GM08714 (cell line): Measurements from ENCODE around the gene LRRC47.
"Not testable (repeated sequence)": the region's sequence is repeated elsewhere in the genome, so short reads cannot be mapped to it uniquely, and the experiment has no call there.

Experiments
- H3K4me3 ChIP-seq: fragments of 200-500 bp; sonication (Bioruptor generic); 2 replicates; pipeline ENCODE4 v1.5.1; 2014; ENCODE audit warnings: mild to moderate bottlenecking, low read length, inconsistent platforms
- ZNF274 ChIP-seq: IDR thresholded peaks from 2 replicates; pipeline ENCODE4 v1.6.1; 2012; ENCODE audit warnings: mild to moderate bottlenecking, low read depth, low read length

The LRRC47 gene

DNA sequence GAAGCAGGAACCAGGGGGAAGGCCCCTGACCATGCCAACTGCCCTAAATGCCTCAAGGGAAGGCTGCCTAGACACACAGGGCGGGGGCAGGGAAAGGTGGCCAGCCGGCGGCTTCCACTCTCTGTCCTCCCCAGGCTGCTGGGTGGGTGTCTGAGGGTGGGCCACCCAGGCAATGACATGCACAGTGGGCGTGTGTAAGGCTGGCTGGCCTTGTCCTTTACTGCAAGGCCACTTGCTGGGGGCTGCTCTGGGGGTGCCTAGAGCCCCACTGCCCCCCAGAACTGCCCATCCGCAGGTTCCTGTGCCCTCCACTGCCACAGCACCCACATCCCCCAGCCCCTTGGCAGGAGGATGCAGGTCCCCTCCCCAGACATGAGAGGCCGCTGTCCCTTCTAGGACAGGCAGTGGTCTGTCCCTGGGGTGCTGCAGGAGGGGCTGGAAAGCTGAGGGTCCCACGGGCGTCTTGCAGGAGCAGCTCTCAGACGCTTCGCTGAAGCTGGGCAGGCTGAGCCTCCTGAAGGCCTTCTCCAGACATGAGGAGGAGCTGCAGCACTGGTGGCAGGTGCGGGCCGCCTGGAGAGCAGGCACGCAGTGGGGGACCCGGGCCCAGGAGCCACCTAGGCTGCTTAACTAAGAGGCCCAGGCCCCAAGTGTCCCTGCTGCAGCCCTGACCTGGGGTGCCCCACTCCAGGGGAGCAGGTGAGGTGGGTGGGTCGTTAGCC, 34.0 kb downstream of the LRRC47 start:
- TF ChIP-seq ZNF274: no peak

DNA sequence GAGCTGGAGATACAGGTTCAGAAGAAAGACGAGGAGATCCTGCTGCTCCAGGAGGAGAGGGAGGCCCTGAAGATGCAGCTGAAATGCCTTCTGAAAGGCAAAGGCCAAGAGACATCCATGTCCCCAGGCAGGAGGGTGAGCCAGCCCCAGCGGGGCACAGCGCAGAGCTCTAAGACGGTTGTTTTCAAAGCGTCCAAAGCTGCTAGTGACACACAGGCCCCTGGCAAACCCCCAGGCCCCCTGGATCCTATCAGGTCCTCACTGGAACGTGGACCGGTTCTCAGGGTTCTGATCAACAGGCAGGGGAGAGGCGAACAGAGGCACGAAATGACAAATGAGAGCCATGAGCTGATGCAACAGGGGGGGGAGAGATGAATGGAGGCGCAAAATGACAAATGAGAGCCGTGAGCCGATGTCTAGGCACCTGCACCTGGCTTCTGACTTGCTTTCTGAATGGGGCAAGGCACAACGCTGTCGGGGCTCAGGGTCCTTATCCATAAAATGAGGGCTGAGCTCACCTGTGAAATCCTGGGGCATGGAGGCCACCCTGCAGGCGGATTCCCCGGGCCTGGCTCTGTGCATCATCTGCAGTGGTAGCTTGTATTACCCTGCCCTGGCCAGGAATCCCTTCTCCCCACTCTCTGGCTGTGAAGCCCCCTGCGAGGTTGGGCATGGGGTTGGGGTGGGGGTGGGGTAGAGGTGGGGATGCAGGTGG, 34.8 kb downstream of the LRRC47 start:
- TF ChIP-seq ZNF274: no peak
- H3K4me3 ChIP-seq: no peak overlapping the region

More for the DNA sequence above, 34.0 kb downstream of the LRRC47 start:
- H3K4me3 ChIP-seq: no peak overlapping the region

GRCh38 chr1:3759796-3760195, 36.5 kb downstream of the LRRC47 start:
- H3K4me3 ChIP-seq: no peak overlapping the region
- no peak for TF ChIP-seq ZNF274

DNA sequence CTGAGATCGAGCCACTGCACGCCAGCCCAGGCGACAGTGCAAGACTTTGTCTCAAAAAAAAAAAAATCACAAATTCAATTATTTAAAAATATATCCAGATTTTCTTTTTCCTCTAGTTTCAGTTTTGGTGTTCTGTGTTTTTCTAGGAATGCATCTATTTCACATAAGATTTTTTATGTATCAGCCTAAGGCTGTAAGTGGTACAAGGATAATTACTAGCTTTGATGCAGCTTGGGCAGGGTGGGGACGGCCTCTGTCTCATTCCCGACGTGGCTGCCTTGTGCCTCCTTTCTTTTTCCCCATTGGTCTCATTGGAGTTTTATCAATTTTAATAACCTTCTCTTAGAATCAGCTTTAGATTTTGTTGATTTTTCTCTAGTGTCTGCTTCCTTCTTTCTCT, 37.1 kb downstream of the LRRC47 start:
- no peak for TF ChIP-seq ZNF274
- H3K4me3 ChIP-seq: no peak overlapping the region

GRCh38 chr1:3756394-3756793, 39.9 kb downstream of the LRRC47 start:
- no peak overlapping the region for H3K4me3 ChIP-seq

DNA sequence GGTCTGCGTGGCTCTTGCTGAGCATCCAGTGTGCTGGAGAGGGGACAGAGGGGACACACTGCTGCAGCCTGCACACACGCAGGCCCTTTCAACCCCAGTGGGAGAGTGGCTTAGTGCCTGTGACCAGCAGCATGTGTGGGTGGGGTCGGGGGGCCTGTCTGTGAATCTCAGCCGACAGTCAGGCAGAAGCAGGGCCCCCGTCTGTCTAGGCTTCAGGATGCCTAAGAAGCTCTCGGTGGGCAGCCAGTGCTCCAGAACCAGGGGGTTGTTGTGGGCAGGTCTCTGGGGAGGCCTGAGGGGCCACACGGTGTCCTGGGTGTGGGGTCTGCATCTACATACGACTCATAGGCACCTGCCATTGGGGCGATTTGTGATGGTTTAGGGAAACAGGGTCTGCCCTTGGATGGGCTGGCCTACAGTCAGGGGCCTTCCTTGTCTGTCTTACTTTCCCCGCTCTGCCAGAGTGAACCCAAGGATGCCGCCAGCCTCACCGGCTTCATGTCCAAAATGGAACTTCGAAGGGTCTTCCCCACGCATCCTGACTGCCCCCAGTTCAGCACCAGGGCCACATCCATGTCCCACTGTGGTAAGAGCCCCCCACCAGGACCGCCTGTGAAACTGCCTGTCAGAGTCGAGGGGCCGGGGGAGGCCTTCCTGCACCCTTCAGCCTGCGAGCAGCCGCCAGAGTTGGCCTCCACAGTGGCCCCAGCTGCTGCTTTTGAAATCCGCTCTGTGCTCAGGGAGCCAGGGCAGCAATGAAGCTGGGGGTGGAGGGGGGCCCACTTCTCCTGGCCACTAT, 42.4 kb downstream of the LRRC47 start:
- no peak overlapping the region for H3K4me3 ChIP-seq
- TF ChIP-seq ZNF274: no peak

More at GRCh38 chr1:3756394-3756793, 39.9 kb downstream of the LRRC47 start:
- TF ChIP-seq ZNF274: no peak

- H3K4me3 ChIP-seq: no peak within 1 kb of the TSS
- no peak for TF ChIP-seq ZNF274
Measured at GRCh38 chr1:3752400-3752945, 43.8 kb downstream of the LRRC47 start, which contains the start of gene CCDC27. Gene CCDC27, plus strand, starts transcription at chr1:3752450. Its CDS starts 32 bp downstream, at chr1:3752482.

GRCh38 chr1:3750741-3751140, 45.6 kb downstream of the LRRC47 start:
- no peak for TF ChIP-seq ZNF274

GRCh38 chr1:3749512-3749911, 46.8 kb downstream of the LRRC47 start:
- no peak overlapping the region for H3K4me3 ChIP-seq
- no peak for TF ChIP-seq ZNF274

More at GRCh38 chr1:3750741-3751140, 45.6 kb downstream of the LRRC47 start:
- no peak overlapping the region for H3K4me3 ChIP-seq

DNA sequence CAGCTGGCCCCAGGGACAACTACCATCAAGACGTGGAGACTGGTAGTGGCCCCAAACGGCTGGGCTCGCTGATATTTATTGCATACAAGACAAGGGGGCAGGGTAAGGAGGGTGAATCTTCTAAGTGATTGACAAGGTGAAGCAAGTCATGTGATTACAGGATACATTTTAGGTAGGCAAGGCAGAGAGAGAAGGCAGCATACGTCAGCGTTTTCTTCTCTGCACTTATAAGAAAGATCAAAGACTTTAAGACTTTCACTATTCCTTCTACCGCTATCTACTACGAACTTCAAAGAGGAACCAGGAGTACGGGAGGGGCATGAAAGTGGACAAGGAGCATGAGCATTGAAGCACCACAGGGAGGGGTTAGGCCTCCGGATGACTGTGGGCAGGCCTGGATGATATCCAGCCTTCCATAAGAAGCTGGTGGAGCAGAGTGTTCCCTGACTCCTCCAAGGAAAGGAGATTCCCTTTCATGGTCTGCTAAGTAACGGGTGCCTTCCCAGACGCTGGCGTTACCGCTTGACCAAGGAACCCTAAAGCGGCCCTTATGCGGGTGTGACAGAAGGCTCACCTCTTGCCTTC, 47.9 kb downstream of the LRRC47 start:
- not testable (repeated sequence) for H3K4me3 ChIP-seq

GRCh38 chr1:3747903-3748302, 48.4 kb downstream of the LRRC47 start:
- peak overlapping the region; percentile 78; the same call in 1 of the 2 replicates for H3K4me3 ChIP-seq
- TF ChIP-seq ZNF274: no peak

DNA sequence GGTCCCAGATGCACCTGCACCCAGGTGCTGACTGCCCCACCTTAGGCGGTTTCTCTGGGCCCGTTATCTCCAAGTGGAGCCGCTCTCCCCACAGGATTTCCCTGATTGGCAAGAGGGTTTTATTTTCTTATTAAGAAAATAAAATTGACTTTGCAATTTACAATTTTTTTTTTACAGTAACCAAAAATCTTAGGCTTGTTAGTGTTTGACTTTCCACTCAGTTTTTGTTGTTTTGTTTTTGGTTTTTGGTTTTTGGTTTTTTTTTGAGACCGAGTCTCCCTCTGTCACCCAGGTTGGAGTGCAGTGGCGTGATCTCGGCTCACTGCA, 48.8 kb downstream of the LRRC47 start:
- no peak for TF ChIP-seq ZNF274
- H3K4me3 ChIP-seq: peak overlapping the region; percentile 78

DNA sequence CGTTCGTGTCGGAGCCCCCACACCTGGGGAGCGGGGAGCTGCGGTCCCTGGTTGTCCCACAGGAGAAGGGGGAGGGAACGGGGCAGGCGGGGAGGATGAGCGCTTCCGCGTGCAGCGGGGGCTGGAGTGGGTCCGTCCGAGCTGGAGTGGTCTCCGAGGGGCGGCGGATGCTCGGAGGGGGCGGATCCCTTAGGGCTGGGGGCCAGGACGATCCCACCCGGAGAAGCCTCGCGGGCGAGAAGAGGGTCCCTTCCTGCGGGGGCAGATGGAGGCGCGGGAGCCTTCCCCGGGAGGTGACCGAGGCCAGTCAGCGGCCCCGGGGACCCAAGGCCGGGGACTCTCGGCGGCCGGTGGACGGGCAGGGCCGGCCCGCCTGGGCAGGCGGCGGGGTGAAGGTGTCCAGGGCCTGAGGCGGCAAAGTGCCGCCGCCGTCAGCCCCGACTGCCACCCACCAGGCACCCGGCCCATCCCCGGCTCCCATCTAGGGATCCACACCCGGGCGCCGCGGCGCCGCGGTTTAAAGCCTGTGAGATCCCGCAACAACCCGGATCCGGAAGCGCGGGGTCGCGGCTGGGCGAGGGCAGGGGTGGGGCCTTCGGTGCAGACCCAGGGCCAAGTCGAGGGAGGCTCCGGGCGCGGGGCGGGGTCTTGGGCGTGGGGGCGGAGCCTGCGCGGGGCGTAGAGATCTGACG, 49.3 kb downstream of the LRRC47 start:
- TF ChIP-seq ZNF274: no peak
- H3K4me3 ChIP-seq: peak overlapping the region; percentile 78
